HCT116 (cell line): Measurements from ENCODE around the gene NUDT13.

Experiments
- CEBPB ChIP-seq: IDR thresholded peaks from 2 replicates; pipeline ENCODE4 v1.6.1; 2012; ENCODE audit warnings: low read depth
- CTCF ChIP-seq, 3 experiments: fragments of 200-600 bp in 1 of 3; sonication (generic) in 1 of 3; IDR thresholded peaks in 2 of 3; conservative IDR thresholded peaks in 1 of 3; 2 replicates each; pipeline ENCODE4 v1.5.1; 2012 to 2017; ENCODE audit warnings: low read depth in 2 of 3, low read length in 2 of 3, antibody characterized with exemption in 1 of 3, borderline replicate concordance in 1 of 3, control low read depth in 1 of 3, mild to moderate bottlenecking in 1 of 3, mixed read lengths in 1 of 3, mixed run types in 1 of 3, moderate library complexity in 1 of 3; ENCODE audit not compliant: insufficient read depth in 1 of 3
- EZH2phosphoT487 ChIP-seq: fragments of 200-600 bp; IDR thresholded peaks from 2 replicates; pipeline ENCODE4 v1.6.1; 2018; ENCODE audit warnings: antibody characterized with exemption, borderline replicate concordance
- JUND ChIP-seq: IDR thresholded peaks from 2 replicates; pipeline ENCODE4 v1.6.1; 2012
- POLR2A ChIP-seq: IDR thresholded peaks from 2 replicates; pipeline ENCODE4 v1.7.0; 2011; ENCODE audit warnings: borderline replicate concordance; ENCODE audit not compliant: insufficient read depth, insufficient read length; ENCODE audit errors: extremely low read depth
- POLR2AphosphoS5 ChIP-seq: IDR thresholded peaks from 2 replicates; pipeline ENCODE4 v1.6.1; 2011; ENCODE audit warnings: mild to moderate bottlenecking, low read depth, low read length, moderate library complexity
- RAD21 ChIP-seq: IDR thresholded peaks from 2 replicates; pipeline ENCODE4 v1.6.1; 2012; ENCODE audit warnings: low read depth, mild to moderate bottlenecking
- SIN3A ChIP-seq: IDR thresholded peaks from 2 replicates; pipeline ENCODE4 v1.6.1; 2012; ENCODE audit warnings: low read depth

- TF ChIP-seq SIN3A: no peak
- TF ChIP-seq CTCF (IDR thresholded peaks at IDR 0.05 in 2 of 3, conservative IDR thresholded peaks at IDR 0.05 in 1 of 3; ENCODE audit: borderline replicate concordance in 1 of 3, insufficient read depth in 1 of 3, low read depth in 2 of 3, low read length in 2 of 3): no peak
- no peak for TF ChIP-seq CEBPB
- TF ChIP-seq POLR2AphosphoS5: no peak
- TF ChIP-seq JUND: no peak
- TF ChIP-seq POLR2A: no peak
- TF ChIP-seq EZH2phosphoT487: no peak
- no peak for TF ChIP-seq RAD21
Measured at GRCh38 chr10:73076360-73077183, 33.7 kb upstream of the NUDT13 start.
